ENCODE results near the gene KIF26B.

DNA sequence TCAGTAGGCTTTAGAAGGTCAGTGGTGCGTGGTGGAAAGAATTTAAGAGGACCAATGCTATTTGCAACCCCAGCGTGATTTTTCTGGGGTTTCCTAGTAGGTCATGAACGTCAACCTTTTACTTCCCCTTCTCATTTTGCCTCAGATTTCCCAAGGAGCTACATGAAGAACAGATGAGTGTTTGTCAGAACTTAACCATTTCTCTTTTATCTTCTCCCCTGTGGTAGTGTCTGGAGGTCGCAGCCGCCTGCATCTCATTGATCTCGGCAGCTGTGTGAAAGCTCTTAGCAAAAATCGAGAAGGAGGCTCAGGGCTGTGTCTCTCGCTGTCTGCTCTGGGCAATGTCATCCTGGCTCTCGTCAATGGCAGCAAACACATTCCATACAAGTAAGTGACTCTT is 491.1 kb downstream of the KIF26B start:
- no peak for TF ChIP-seq EZH2phosphoT487 (IDR thresholded peaks at IDR 0.05; ENCODE audit: low read length)
- TF ChIP-seq, protein P1, sequence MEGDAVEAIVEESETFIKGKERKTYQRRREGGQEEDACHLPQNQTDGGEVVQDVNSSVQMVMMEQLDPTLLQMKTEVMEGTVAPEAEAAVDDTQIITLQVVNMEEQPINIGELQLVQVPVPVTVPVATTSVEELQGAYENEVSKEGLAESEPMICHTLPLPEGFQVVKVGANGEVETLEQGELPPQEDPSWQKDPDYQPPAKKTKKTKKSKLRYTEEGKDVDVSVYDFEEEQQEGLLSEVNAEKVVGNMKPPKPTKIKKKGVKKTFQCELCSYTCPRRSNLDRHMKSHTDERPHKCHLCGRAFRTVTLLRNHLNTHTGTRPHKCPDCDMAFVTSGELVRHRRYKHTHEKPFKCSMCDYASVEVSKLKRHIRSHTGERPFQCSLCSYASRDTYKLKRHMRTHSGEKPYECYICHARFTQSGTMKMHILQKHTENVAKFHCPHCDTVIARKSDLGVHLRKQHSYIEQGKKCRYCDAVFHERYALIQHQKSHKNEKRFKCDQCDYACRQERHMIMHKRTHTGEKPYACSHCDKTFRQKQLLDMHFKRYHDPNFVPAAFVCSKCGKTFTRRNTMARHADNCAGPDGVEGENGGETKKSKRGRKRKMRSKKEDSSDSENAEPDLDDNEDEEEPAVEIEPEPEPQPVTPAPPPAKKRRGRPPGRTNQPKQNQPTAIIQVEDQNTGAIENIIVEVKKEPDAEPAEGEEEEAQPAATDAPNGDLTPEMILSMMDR (IDR thresholded peaks at IDR 0.05; ENCODE audit: low read length), result no peak

All from MM.1S (cell line).